GM12892 (cell line): Measurements from ENCODE around the gene KRT20.

Experiments
- POLR2A ChIP-seq: IDR thresholded peaks from 2 replicates; pipeline ENCODE4 v1.6.1; 2011; ENCODE audit warnings: low read depth, low read length, control low read depth
- POLR2AphosphoS5 ChIP-seq: IDR thresholded peaks from 2 replicates; pipeline ENCODE4 v1.6.1; 2011; ENCODE audit warnings: low read depth, low read length, control low read depth

- TF ChIP-seq POLR2AphosphoS5 (no peak), POLR2A (no peak)
Observed at GRCh38 chr17:40857535-40857934, 27.5 kb downstream of the KRT20 start.
